Umbilical cord (tissue), 2 donors: ENCODE results near the gene TAC3. TPM values are rescaled to one million over a fixed set of nuclear protein-coding genes. Genes with fewer than 3 reads are reported as not detected.
A peak's percentile ranks its signal among the peaks of the same experiment; 100 is the strongest.

Experiments used
- DNase-seq: peaks from one replicate; pipeline ENCODE4 v3.0.0-alpha.2; 2015; ENCODE audit warnings: low spot score
- total RNA-seq: library from RNA; depleted of rRNA; stranded (reverse); fragments of >200 nt; gene quantifications from one replicate; pipeline ENCODE4 v1.2.3, GENCODE V29; 2014; ENCODE audit warnings: low replicate concordance; ENCODE audit not compliant: insufficient read depth

TAC3 gene
- total RNA-seq, 1 donor from 2014 or later: 6.5 TPM

DNA sequence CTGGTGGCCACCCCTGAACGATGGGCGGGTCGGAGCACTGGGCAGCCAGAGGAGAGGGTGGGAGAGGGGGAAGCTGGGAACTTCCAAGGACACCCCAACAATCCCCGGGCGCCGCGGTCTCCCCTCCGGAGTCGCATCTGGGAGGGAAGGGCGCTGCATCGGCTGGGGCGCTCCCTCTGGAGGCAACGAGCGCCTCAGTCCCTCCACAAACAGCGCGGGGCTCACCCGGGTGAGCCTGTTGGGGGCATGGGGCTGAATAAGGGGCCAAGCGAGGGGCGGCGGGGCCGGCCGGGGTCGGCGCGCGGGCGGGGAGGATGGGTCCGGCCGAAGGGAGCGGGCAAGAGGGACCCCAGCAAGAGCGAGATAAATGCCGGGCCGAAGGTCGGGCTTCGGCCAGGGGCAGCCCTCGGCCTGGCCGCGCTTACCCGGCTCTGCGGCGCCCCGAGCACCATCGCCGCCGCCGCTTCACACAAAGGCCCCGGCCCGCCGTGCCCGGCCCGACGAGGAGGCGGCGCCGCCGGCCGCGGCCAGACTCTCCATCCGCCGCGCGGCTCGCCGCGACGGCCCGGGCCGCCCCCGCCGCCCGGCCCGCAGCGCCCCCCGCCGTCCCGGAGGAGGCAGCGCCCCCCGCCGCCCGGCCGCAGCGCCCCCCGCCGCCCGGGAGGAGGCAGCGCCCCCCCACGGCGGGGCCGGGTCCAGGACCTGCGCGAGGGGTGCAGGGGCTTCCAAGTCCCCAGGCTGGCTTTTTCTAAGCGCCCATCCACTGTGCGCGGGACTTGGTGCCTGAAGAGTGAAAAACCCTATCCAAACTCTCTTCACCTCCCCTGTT is 10.1 kb downstream of the TAC3 start, which contains the start of gene ZBTB39:
Gene ZBTB39, minus strand, starts transcription at position 567 of the 829 bp plus-strand sequence. CDS start 1,629 bp downstream, outside the sequence.
- peak; percentile 47 for DNase-seq

DNA sequence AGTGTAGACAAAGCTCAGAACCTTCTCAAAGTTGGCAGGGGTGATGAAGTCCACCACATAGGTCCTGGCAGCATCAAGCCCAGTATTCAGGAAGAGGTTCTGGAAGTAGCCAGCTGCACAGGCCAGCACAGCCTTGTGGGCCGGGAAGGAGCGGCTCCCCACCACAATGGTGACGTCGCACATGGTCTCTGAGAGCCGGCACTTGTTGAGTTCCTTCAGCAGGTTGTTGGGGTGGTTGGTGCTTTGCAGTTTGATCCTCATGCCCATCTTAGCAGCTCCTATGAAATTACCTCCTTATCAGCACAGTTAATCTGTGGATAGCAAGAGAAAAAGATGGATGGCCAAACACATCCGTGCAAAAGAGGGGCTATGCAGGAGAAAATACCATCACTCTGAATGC is 11.7 kb downstream of the TAC3 start:
- no peak for DNase-seq

DNA sequence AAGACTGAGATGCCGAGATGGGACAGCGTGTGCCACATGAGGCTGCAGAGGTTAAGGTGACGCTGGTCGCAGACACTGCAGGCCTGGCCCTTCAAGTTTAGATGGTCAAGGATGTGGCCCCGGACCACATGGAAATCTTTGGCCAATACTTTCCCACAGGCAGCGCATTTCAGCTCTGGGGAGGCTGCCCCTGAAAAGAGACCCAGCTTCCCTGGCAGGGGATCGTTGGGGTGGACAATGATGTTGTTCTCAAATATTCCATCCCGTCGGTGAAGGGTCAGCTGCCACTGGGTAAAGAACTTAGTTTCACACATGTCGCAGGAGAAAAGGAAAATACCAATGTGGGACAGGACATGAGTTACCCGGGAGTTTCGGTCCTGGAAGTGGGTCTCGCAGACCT is 12.9 kb downstream of the TAC3 start:
- no peak for DNase-seq

DNA sequence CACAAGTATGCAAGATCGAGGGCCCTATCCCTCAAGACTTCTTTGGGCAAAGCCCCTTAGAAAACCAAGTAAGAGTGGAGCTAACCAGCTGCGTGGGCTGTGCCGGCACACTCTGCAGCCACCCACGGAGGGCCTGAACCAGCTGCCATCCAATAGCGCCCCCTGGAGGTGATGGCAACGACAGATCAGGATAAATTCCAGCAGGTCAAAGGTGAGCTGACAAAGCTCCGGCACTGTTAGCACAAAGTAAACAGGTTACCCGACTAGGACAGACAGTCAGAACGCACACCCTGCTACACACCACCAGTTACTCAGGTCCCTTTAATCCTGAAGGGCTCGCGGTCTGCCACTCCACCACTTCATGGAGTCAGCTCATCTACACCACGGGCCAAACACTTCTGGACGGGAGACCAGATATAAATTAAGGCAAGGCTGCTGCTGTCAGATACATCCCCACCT is 14.9 kb downstream of the TAC3 start:
- peak; percentile 46 for DNase-seq

DNA sequence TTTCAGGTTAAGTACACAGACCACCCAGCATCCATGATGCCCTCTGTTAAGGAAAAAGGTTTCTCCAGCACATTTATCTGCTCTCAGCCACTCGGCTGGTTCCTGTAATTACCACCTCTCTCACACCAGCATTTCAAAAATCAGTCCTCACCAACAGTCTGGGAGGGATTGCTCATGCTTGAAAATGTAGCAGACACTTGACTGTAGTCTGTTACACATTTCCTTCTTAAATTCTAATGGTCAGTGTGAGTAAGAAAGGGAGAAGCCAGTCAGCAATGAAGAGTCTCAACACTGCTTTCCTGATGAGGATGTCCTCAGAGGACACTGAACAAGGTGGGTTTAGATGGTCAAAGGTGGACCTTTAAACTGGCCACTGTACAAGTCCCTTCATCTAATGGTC is 15.9 kb downstream of the TAC3 start:
- DNase-seq: no peak

DNA sequence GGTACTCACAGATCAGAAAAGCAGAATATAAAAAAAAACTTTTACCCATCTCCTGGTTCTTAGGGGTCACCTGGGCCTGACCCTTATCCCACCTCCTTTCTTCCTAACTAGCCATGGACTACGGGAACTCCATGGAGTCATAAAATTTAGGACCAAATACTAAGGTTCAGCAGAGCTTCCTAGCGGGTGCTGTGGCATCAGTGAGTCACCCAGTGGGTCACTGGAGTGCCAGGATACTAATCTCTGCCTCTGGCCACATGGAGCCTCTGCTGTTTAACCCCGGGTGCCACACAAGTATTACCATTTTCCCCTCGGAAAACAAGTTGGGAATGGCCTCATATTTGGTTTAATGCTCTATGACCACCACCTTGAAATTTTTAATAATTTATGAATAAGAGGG is 16.9 kb downstream of the TAC3 start:
- DNase-seq: no peak

DNA sequence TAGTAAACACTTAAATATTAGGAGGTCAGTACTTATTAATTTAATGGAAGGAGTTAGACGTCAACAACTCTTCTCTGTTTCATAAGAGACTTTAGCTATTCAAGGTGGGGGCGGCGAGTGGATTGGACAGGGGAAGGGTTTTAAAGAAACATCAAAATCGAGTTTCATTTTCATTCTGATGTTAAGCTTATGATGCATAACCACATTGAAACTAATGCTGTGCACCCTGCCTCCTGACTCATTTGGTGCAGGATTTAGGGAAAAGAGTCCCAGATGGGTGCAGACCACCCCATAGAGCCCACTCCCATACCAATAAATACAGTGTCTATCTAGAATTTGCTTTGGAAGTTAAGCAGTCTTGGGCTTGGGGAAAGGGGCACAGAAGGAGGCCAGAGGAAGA is 17.3 kb downstream of the TAC3 start:
- no peak for DNase-seq

DNA sequence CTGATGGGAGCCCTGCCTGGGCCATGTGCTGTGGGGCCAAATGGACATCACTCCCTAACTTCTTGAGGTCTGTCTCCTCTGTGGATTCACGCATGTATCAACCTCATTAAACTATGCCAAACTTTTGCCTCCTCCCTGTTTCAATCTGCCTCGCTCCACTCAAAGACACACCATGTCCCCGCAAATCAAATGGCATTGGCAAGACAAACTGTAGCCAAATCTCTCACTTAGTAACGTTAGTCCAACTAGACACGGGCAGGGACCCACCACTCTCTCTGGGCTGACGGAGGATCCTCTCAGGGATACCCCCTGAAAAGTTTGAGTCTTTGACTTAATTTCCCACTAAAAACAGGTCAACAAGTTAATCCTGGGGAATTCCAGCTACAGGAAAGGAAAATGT is 18.0 kb downstream of the TAC3 start:
- DNase-seq: no peak

DNA sequence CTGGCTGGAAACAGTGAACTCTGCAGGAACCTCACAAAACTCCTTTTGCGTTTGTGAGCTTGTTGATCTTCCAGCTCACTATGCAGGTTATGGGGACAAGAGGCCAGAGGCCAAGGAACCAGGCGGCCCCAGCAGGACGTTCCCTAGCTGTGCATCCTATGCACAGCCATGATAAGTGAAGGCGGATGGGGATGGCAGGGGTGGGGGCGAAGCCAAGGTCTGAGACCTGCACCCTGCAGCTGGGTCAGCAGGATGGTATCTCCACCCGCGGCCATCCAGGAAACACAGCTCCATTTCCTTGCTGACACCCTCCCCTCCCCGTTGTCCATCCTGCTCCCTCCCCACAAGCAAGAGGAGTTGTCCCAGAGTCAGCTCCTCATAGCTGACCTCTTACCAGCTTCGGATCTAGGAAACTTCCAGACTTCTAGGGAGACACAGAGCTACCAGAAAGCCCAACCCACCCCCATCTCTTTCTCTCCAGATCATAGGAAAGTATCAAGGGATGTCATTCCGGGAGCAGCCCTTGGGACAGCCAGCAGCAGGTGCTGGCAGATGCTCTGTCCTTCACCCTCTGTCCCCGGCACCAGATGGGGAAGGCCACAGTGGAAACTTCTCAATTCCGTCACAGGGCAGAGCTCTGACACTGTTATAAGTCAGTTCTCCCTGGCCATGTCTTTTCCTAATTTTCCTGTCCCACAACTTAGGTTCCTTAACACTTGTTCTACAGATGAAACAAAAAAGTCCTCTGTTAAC is 19.4 kb downstream of the TAC3 start:
- no peak for DNase-seq

DNA sequence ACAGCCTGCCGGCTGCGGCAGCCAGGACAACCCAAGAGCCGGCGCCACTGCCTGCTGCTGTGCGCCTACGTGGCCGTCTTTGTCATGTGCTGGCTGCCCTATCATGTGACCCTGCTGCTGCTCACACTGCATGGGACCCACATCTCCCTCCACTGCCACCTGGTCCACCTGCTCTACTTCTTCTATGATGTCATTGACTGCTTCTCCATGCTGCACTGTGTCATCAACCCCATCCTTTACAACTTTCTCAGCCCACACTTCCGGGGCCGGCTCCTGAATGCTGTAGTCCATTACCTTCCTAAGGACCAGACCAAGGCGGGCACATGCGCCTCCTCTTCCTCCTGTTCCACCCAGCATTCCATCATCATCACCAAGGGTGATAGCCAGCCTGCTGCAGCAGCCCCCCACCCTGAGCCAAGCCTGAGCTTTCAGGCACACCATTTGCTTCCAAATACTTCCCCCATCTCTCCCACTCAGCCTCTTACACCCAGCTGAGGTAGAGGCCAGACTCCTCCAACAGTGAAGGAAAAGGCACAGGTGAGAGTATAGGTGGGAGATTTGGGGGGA is 20.3 kb downstream of the TAC3 start:
- no peak for DNase-seq

DNA sequence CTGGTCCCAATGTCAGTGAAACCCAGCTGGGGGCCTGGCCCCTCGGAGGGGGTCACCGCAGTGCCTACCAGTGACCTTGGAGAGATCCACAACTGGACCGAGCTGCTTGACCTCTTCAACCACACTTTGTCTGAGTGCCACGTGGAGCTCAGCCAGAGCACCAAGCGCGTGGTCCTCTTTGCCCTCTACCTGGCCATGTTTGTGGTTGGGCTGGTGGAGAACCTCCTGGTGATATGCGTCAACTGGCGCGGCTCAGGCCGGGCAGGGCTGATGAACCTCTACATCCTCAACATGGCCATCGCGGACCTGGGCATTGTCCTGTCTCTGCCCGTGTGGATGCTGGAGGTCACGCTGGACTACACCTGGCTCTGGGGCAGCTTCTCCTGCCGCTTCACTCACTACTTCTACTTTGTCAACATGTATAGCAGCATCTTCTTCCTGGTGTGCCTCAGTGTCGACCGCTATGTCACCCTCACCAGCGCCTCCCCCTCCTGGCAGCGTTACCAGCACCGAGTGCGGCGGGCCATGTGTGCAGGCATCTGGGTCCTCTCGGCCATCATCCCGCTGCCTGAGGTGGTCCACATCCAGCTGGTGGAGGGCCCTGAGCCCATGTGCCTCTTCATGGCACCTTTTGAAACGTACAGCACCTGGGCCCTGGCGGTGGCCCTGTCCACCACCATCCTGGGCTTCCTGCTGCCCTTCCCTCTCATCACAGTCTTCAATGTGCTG is 21.0 kb downstream of the TAC3 start:
- DNase-seq: no peak

DNA sequence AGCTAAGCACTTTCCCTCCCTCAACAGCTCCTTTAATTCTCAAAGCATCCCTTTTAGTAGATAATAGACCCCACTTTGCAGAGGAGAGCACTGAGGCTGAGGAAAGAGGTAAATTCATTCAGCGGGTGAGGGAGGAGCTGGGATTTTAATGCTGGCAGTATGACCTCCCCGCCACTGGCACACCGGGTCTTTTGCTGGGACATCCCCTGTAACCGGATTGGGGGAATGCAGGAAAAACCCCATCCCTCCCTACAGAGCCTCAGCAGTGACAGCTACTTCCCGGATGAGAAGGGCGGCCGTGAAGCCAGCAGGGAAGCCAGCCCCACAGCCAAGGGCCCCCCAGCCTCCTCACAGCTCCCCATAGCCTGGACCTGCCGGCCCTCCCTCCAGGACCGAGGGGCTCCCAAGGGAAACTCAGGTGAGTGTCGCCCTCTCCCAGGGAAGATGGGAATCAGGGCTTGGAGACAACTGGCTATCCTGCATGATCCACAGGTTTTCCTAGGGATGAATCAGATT is 22.0 kb downstream of the TAC3 start:
- DNase-seq: no peak

DNA sequence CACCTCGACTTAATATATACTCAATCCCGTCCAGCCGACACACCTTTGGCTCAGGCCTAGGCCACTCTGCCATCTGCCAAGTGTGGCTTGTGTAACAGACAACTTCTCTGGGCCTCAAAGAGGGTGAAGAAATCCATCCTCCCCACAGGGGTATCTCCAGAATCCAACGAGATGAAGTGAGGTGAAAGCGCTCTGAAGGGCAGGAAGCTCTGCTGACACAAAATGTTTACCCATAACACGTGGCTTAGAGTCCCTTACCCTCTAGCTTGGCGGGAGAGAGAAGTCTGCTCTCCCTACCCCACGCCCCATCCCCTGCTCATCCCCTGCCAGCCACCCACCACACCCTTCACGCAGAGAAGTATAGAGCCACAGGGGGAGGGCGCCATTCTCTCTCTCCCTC is 23.0 kb downstream of the TAC3 start:
- no peak for DNase-seq

DNA sequence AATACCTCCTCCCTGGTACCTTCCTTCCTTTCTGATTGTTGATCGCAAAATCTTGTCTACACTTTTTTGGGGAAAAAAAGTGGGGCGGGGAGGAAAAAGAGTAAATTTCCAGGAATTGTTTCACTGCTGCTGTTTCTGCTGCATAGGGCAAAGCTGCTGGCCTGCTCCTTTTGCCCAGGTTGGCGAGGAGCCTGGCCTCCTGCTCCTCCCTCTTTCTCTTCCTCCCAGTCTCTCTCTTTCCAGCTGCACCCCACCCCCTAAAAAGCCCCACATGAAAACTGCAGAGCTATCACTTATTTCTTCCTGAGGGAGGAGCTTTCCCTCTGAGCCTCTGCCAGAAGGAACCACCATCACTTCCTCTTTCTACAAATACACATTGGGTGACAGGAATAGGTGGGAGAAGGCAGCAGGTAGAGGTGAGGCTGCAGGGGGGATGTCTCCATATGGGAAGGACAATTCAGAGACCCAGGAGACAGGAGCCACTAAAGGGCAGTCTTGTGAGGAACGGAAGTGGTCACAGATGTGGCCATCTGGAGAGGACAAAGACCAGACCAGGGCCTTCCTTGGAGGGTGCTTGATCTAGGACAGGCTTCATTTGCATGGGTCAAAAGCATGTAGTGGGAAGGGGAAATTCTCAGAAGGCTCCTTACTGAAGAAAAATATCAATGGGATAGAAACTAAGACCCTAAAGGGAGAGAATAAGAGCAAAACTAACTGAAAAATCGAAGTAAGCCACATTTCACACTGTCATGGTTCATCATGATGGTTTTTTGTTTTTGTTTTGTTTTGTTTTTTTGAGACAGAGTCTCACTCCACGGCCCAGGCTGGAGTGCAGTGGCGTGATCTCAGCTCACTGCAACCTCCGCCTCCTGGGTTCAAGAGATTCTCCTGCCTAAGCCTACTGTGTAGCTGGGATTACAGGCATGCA is 24.7 kb downstream of the TAC3 start:
- DNase-seq: peak; percentile 66

DNA sequence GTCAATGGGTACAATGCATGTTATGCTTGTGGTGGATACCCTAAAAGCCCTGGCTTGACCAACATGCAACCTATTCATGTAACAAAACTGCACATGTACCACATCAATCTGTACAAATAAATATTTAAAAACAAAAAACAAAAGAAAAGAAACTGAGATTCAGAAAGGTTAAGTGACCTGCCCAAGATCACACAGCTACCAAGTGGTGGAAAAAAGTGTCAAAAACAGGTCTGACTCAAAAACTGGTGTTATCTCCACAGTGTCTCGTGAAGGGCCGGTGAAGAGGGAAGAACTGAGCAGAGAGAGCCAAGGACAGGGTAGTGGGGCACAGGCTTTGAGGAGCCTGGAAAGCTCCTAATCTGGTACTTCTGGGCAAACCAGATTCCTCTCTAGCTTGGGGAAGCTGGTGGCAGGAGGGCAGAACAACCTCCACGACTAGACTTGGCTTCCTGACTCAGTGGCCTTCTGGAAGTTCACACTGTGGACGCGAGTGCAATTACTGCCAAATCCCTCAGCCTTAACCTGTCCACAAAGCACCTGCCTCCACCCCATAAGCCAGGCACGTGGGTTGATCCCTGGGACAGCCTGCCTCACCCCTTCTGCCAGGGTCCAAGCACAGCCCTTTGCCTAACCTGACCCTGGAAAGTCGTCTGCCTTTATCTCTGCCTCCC is 25.5 kb downstream of the TAC3 start:
- no peak for DNase-seq

DNA sequence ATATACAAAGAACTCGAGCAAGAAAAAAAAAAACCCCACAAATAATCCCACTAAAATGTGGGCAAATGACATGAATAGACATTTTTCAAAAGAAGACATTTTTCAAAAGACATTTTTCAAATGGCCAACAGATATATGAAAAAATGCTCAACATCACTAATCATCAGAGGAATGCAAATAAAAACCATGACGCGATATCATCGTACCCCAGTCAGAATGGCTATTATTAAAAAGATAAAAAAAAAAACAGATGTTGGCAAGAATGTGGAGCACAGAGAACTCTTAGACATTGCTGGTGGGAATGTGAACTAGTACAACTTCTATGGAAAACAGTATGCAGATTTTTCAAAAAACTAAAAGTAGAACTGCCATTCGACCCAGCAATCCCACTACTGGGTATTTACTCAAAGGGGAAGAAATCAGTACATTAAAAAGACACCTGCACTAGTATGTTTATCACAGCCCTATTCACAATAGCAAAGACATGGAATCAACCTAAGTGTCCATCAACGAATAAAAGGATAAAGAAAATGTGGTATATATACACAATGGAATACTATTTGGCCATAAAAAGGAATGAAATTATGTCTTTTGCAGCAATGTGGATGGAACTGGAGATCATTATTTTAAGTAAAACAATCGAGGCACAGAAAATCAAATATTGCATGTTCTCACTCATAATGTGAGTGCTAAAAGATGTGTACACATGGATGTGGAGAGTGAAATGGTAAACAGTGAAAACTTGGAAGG is 26.3 kb downstream of the TAC3 start:
- no peak for DNase-seq

DNA sequence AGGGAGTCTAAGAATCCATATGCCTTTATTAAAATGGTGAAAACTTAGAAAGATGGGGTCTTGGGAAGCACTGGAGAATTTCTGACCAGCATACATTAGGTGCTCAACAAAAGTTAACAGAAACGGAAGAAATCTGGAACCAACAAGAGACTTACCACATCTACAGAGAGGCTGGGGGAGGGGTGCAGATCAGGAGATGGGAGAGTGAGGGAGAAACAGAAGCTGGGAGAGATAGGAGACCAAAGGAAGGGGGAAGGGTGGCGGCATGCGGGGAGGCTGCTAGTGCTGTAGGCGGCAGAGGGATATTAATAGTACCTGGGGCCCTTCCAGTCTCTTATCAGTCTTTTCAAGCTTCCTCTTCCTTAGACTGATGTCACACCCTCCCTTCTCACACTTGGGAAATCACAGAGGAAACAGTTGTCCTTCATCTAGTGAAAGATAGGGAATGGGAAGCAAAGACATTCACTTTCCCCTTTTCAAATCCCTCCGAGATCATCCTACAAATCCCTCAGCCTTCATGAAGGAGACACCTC is 28.1 kb downstream of the TAC3 start:
- peak; percentile 72 for DNase-seq

DNA sequence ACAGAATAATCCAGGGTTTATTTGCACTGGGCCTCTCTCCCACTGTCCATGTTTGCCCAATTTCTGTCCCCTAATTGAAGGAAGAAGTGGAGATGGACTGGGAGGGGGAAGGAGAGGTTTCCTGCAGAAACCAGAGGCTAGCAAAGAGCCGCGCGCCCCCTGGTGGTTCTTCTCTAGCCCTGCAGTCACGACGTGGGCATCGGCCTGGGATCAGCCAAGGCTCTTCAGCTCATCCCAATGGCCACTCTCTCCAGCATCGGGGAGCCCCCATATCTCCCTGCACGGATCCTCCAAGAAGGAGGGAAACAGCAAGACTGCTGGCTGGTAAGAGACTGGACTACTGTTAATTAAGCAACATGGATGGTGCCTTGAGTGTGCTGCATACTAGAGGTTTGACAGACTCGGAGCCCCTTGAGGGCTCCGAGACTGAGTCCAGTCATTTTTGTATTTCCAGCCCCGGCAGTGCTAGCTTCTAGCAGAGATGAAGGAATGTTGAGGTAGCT is 28.7 kb downstream of the TAC3 start:
- DNase-seq: peak; percentile 84

DNA sequence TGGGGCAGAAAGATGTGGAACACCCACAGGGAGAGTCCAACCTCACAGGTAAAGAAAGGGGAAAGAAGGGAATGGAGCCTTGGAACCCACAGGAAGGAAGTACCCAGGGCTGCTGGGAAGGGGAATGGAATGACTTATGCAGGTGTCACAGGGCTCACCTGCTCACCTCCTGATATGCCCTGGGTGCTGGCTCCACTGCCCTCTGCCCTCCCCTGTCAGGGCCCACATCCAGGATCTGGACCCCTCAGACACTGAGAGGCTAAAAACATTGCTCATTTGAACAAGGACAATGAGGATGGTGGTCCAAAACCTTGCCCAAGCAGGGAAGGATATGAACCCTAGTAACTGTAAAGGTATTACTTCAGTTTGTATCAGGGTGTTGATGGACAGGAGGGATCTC is 29.3 kb downstream of the TAC3 start:
- DNase-seq: no peak
